Small intestine (tissue), 7 donors: Measurements from ENCODE around the gene EMC8. TPM values are rescaled to one million over a fixed set of nuclear protein-coding genes. Genes with fewer than 3 reads are reported as not detected.

Experiments used
- DNase-seq, 2 donors: peaks; one replicate each; pipeline versions ENCODE4 v3.0.0 to v3.0.0-alpha.2; 2013
- FAIRE-seq: peaks from 2 replicates; lab custom pipeline; 2012; peaks lifted over from hg19 to GRCh38; lab: Jason Lieb, UNC
- H3K27ac ChIP-seq, 3 donors: one replicate each; pipeline ENCODE4 v1.5.1; 2013; ENCODE audit warnings: low read length in 2 of 3, mild to moderate bottlenecking in 2 of 3, control low read depth in 1 of 3, inconsistent platforms in 1 of 3, low read depth in 1 of 3, moderate library complexity in 1 of 3
- H3K27me3 ChIP-seq, 3 donors: one replicate each; pipeline ENCODE4 v1.6.1; 2013; ENCODE audit warnings: low read length in 3 of 3, inconsistent platforms in 1 of 3; ENCODE audit not compliant: control insufficient read depth in 3 of 3, insufficient read depth in 3 of 3
- H3K36me3 ChIP-seq, 3 donors: one replicate each; pipeline ENCODE4 v1.6.1; 2013; ENCODE audit warnings: low read length in 3 of 3, inconsistent platforms in 1 of 3, low read depth in 1 of 3, mild to moderate bottlenecking in 1 of 3, moderate library complexity in 1 of 3; ENCODE audit not compliant: control insufficient read depth in 3 of 3, insufficient read depth in 2 of 3
- H3K4me1 ChIP-seq, 3 donors: one replicate each; pipeline ENCODE4 v1.6.1; 2013; ENCODE audit warnings: low read length in 2 of 3, inconsistent platforms in 1 of 3, low read depth in 1 of 3, mild to moderate bottlenecking in 1 of 3, moderate library complexity in 1 of 3; ENCODE audit not compliant: control insufficient read depth in 3 of 3, insufficient read depth in 2 of 3
- H3K4me3 ChIP-seq, 3 donors: one replicate each; pipeline ENCODE4 v1.5.1; 2013; ENCODE audit warnings: low read length in 3 of 3, control low read depth in 1 of 3, inconsistent platforms in 1 of 3, low read depth in 1 of 3, mild to moderate bottlenecking in 1 of 3, moderate library complexity in 1 of 3
- H3K9me3 ChIP-seq, 2 donors: one replicate each; pipeline ENCODE4 v1.6.1; 2013; ENCODE audit warnings: low read depth in 1 of 2, low read length in 1 of 2; ENCODE audit not compliant: control insufficient read depth in 2 of 2, insufficient read depth in 1 of 2
- WGBS, 3 donors: extraction: QIAGEN DNeasy Blood & Tissue Kit; methylation state at CpG; one replicate each; pipeline ENCODE4 v1.1.7; 2013; 5-methylcytosine and 5-hydroxymethylcytosine counted together
- polyA plus RNA-seq, 4 donors: library from polyadenylated mRNA; stranded (reverse) in 3 of 4; unstranded in 1 of 4; fragments of 200-250 nt in 3 of 4; fragments of 120-200 nt in 1 of 4; gene quantifications; one replicate each; pipeline versions ENCODE4 v1.2.1 to v1.2.3, GENCODE V29; 2013
- donor health status: healthy with polysubstance abuse.
- donor health status: control.
- donor health status: control.
- donor health status: Bipolar disorder and iron deficiency.
- donor health status: healthy.

EMC8 gene
- polyA plus RNA-seq, 4 donors, result 16.2 to 21.2 (median 20.1) TPM

GRCh38 chr16:85844169-85844481 lies 44.8 kb upstream of the EMC8 start:
- no peak for DNase-seq
- Histone ChIP-seq H3K4me1 (peaks cover 0 to 15% (median 0%) of the 10 kb centered on the region in 3 donors), H3K4me3 (no peak overlapping the region), H3K36me3 (no peaks in the 10 kb centered on the region), H3K27me3 (no peaks in the 10 kb centered on the region), H3K27ac (no peak overlapping the region), H3K9me3 (peaks cover 0 to 7% of the 10 kb centered on the region in 2 donors)
- no peak for FAIRE-seq

DNA sequence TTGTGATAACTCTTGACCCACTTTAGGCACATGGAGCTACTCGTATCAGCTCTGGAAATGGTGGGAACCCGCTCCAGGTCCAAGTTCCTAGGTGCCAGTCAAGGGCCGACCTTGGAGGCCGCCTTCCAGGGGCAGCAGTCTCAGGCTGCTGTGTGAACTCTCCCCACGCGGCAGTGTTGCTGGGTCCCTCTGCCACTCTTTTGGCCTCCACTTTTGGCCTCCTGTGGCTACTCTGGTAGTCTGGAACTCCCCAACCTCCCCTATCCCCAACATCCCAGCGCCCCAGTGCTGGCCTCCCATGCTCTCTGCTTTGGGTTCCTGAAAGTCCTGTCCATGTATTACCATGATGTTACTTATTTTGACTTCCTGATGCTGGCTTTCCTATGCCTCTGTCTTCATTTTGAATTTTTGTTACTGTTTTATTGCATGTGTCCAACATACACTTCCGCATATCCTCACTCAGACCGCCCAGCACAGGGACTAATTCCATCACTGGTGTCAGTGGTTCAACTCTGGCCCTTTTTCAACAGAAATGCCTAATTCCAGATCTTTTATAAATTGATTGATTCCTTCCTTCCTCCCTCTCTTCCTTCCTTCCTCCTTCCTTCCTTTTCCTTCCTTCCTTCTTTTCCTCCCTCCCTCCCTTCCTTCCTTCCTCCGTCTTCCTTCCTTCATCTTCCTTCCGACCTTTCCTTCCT lies 44.3 kb upstream of the EMC8 start:
- H3K4me3 ChIP-seq, result no peak overlapping the region
- H3K9me3 ChIP-seq, result peaks cover 0 to 7% of the 10 kb centered on the region in 2 donors
- DNase-seq, result no peak
- H3K27me3 ChIP-seq, result no peaks in the 10 kb centered on the region
- no peaks in the 10 kb centered on the region for H3K36me3 ChIP-seq
- peaks cover 0 to 10% (median 0%) of the 10 kb centered on the region in 3 donors for H3K4me1 ChIP-seq
- H3K27ac ChIP-seq, result no peak overlapping the region
- 94 to 95% (median 95%) methylated on average over 11 of the region's 11 CpGs for WGBS, 3 donors
- no peak for FAIRE-seq

DNA sequence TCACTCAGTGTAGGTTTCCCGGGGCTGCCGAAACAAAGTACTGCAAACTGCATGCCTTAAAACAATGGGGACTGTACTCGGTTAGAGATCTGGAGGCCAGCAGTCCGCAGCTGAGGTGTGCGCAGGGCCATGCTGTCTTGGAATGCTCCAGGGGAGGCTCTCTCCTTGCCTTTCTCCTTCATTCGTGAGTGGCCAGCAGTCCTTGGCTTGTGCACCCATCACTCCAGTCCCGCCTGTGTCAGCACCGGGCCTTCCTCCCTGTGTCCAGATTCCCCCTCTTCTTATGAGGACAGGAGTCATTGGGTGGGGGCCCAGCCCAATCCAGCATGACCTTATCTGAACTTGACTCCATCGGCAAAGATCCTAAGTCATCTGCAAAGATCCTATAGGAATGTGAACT lies 43.5 kb upstream of the EMC8 start:
- no peak overlapping the region for H3K4me3 ChIP-seq
- no peaks in the 10 kb centered on the region for H3K27me3 ChIP-seq
- H3K27ac ChIP-seq, result no peak overlapping the region
- H3K9me3 ChIP-seq, result peaks cover 0 to 7% of the 10 kb centered on the region in 2 donors
- no peak for FAIRE-seq
- no peaks in the 10 kb centered on the region for H3K36me3 ChIP-seq
- 96 to 97% (median 97%) methylated on average over 9 of the region's 9 CpGs for WGBS, 3 donors
- DNase-seq, result no peak
- peaks cover 0 to 3% (median 0%) of the 10 kb centered on the region in 3 donors for H3K4me1 ChIP-seq

DNA sequence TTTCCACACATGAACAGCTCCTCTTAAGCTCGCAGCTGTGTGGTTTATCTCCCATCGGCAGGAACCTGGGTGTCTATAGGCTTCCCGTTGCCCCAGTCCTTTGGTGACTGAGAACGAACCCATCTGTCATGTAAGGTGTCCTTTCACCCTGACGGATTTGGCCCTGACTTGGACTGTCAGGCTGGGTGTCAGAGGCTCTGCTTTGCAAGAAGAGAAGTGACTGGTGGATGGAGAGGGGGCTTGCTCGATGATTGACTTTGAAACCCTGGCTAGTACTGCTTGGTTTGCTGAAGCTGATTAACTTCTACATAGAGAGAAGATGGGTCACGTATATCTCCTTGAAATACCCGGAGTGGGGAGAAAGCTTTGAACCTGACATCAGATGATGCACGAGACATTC lies 43.1 kb upstream of the EMC8 start:
- H3K36me3 ChIP-seq, result no peaks in the 10 kb centered on the region
- H3K4me3 ChIP-seq, result no peak overlapping the region
- FAIRE-seq, result no peak
- no peaks in the 10 kb centered on the region for H3K27me3 ChIP-seq
- DNase-seq, result no peak
- H3K4me1 ChIP-seq, result peaks cover 0 to under 1% (median 0%) of the 10 kb centered on the region in 3 donors
- WGBS, 3 donors, result 91 to 92% (median 92%) methylated on average over 9 of the region's 9 CpGs
- H3K9me3 ChIP-seq, result peaks cover 0 to 7% of the 10 kb centered on the region in 2 donors
- no peak overlapping the region for H3K27ac ChIP-seq

GRCh38 chr16:85840801-85841200 lies 41.5 kb upstream of the EMC8 start:
- Histone ChIP-seq H3K4me3 (no peak overlapping the region), H3K9me3 (peaks cover 0 to 7% of the 10 kb centered on the region in 2 donors), H3K36me3 (no peaks in the 10 kb centered on the region), H3K4me1 (no peaks in the 10 kb centered on the region), H3K27me3 (peaks cover 0 to 11% (median 4%) of the 10 kb centered on the region in 3 donors), H3K27ac (no peak overlapping the region)
- DNase-seq (no peak), FAIRE-seq (no peak)
- 90 to 93% (median 91%) methylated on average over 10 of the region's 10 CpGs for WGBS, 3 donors

- no peak overlapping the region for H3K27ac ChIP-seq
- peaks cover 0 to 14% (median 4%) of the 10 kb centered on the region in 3 donors for H3K27me3 ChIP-seq
- peaks cover 0 to 7% of the 10 kb centered on the region in 2 donors for H3K9me3 ChIP-seq
- DNase-seq (no peak), FAIRE-seq (no peak)
- H3K36me3 ChIP-seq, result no peaks in the 10 kb centered on the region
- H3K4me3 ChIP-seq, result no peak overlapping the region
- 83 to 95% (median 92%) methylated on average over 9 of the region's 9 CpGs for WGBS, 3 donors
- no peaks in the 10 kb centered on the region for H3K4me1 ChIP-seq
Observed at GRCh38 chr16:85840395-85840794, 41.1 kb upstream of the EMC8 start.

GRCh38 chr16:85839681-85840240 lies 40.4 kb upstream of the EMC8 start:
- FAIRE-seq, result no peak
- peaks cover 0 to 18% (median 4%) of the 10 kb centered on the region in 3 donors for H3K27me3 ChIP-seq
- DNase-seq, result no peak
- H3K9me3 ChIP-seq, result peaks cover 0 to 7% of the 10 kb centered on the region in 2 donors
- no peak overlapping the region for H3K27ac ChIP-seq
- 84 to 86% (median 85%) methylated on average over 24 of the region's 24 CpGs for WGBS, 3 donors
- no peaks in the 10 kb centered on the region for H3K36me3 ChIP-seq
- no peak overlapping the region for H3K4me3 ChIP-seq
- H3K4me1 ChIP-seq, result no peaks in the 10 kb centered on the region

DNA sequence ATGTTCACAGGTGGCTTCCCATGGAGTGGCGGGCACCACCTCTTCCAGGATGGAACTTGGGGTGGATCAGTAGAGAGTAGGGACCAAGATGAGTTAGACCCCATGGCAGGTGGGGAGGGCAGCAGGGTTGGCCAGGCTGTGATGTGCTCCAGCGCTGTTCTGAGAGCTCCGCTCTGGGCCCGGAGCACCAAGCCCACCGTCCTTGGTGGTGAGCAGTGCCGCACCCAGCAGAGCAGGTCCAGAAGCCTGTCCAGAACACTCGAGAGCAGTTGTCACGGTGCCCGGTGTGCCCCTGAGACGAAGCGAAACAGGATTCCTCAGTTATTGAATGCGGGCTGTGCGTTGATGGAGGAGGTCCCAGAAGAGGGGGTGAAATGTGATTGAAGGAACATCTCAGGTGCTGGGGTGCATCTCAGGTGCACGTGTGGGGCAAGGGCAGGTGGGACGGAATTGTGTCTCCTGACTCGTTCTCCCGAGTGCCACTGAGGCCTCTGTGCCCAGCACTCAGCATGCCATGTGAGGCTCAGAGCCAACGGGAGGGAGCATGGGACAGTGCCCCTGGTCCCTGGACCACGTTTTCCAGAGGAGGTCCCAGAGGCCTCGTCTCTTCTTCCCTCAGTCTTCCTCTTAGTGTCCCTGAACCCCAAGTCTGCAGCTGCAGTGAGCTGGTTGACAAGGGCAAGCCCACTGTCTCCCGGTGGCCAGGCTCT lies 39.7 kb upstream of the EMC8 start:
- H3K27ac ChIP-seq, result no peak overlapping the region
- FAIRE-seq (no peak), DNase-seq (no peak)
- H3K27me3 ChIP-seq, result peaks cover 0 to 18% (median 4%) of the 10 kb centered on the region in 3 donors
- H3K36me3 ChIP-seq, result no peaks in the 10 kb centered on the region
- H3K4me1 ChIP-seq, result no peaks in the 10 kb centered on the region
- 88 to 92% (median 89%) methylated on average over 21 of the region's 21 CpGs for WGBS, 3 donors
- H3K4me3 ChIP-seq, result no peak overlapping the region
- peaks cover 0 to 10% of the 10 kb centered on the region in 2 donors for H3K9me3 ChIP-seq
